Activated naive CD8-positive, alpha-beta T cell treated with anti-CD3 and anti-CD28 coated beads, Interleukin-2, amount 50 U/mL, for 16 hours (primary cell): Measurements from ENCODE around the gene KCNIP1.

Experiments used
- DNase-seq: peaks from one replicate; pipeline ENCODE4 v3.0.0-alpha.2; 2020; ENCODE audit warnings: low read depth, low spot score

KCNIP1 gene

GRCh38 chr5:170508660-170509347, 5.0 kb downstream of the KCNIP1 start:
- DNase-seq = no peak

GRCh38 chr5:170509348-170509660, 5.5 kb downstream of the KCNIP1 start:
- no peak for DNase-seq

GRCh38 chr5:170510126-170510525, 6.3 kb downstream of the KCNIP1 start:
- DNase-seq = no peak

GRCh38 chr5:170510559-170510958, 6.7 kb downstream of the KCNIP1 start:
- DNase-seq = no peak

GRCh38 chr5:170511551-170512258, 7.9 kb downstream of the KCNIP1 start:
- DNase-seq = no peak

GRCh38 chr5:170513856-170514525, 10.2 kb downstream of the KCNIP1 start:
- DNase-seq = no peak

- no peak for DNase-seq
Measured at GRCh38 chr5:170517411-170517810, 13.6 kb downstream of the KCNIP1 start.

GRCh38 chr5:170518277-170518676, 14.5 kb downstream of the KCNIP1 start:
- DNase-seq = no peak

- DNase-seq = no peak
Measured at GRCh38 chr5:170519549-170519948, 15.7 kb downstream of the KCNIP1 start.

GRCh38 chr5:170520372-170520771, 16.6 kb downstream of the KCNIP1 start:
- no peak for DNase-seq

GRCh38 chr5:170522211-170523141, 18.7 kb downstream of the KCNIP1 start:
- no peak for DNase-seq

GRCh38 chr5:170523142-170523551, 19.3 kb downstream of the KCNIP1 start:
- no peak for DNase-seq

- no peak for DNase-seq
Measured at GRCh38 chr5:170523830-170524229, 20.0 kb downstream of the KCNIP1 start.

GRCh38 chr5:170524576-170524975, 20.8 kb downstream of the KCNIP1 start:
- no peak for DNase-seq

- no peak for DNase-seq
Measured at GRCh38 chr5:170525470-170526211, 21.8 kb downstream of the KCNIP1 start.

- DNase-seq = no peak
Measured at GRCh38 chr5:170527991-170528390, 24.2 kb downstream of the KCNIP1 start.

- no peak for DNase-seq
Measured at GRCh38 chr5:170528976-170529375, 25.2 kb downstream of the KCNIP1 start.

GRCh38 chr5:170532935-170533334, 29.1 kb downstream of the KCNIP1 start:
- DNase-seq = no peak

GRCh38 chr5:170533383-170533782, 29.6 kb downstream of the KCNIP1 start:
- DNase-seq = no peak

GRCh38 chr5:170534177-170534576, 30.4 kb downstream of the KCNIP1 start:
- no peak for DNase-seq

GRCh38 chr5:170534941-170535340, 31.1 kb downstream of the KCNIP1 start:
- no peak for DNase-seq
